A673 (cell line): ENCODE results near the gene KANK4. TPM values are rescaled to one million over a fixed set of nuclear protein-coding genes. Genes with fewer than 3 reads are reported as not detected.

ENCODE experiments used
- BruUV-seq: library from RNA; stranded (reverse); fragments of 400-500 nt; replicated peaks from 2 replicates; lab custom pipeline; 2021; lab: Mats Ljungman, UMichigan
- CTCF ChIA-PET: fragments of 300-600 bp; sonication (Branson Sonifier 250); formaldehyde crosslinking; loops from one replicate; lab custom pipeline; 2022; ENCODE audit warnings: antibody characterized with exemption; lab: Charles Lee
- POLR2A ChIA-PET: fragments of 300-600 bp; sonication (Branson Sonifier 250); formaldehyde crosslinking; loops from one replicate; lab custom pipeline; 2022; ENCODE audit warnings: antibody characterized with exemption; ENCODE audit not compliant: low non-redundant PET; lab: Charles Lee
- DNase-seq: peaks from one replicate; pipeline ENCODE4 v3.0.0-alpha.2; 2015; ENCODE audit warnings: low spot score
- H3K27ac ChIP-seq: fragments of 200-600 bp; sonication (generic); 2 replicates; pipeline ENCODE4 v1.5.1; 2016; ENCODE audit warnings: mixed run types, low read depth, mild to moderate bottlenecking, mixed read lengths, antibody characterized with exemption, low read length; ENCODE audit not compliant: poor library complexity, severe bottlenecking
- H3K27me3 ChIP-seq: fragments of 200-600 bp; sonication (generic); replicated peaks from 2 replicates; pipeline ENCODE4 v1.6.1; 2017; ENCODE audit warnings: mixed run types, low read depth, mild to moderate bottlenecking, mixed read lengths, antibody characterized with exemption, low read length; ENCODE audit not compliant: insufficient read depth, poor library complexity
- H3K36me3 ChIP-seq: fragments of 200-600 bp; sonication (generic); 2 replicates; pipeline ENCODE4 v1.6.1; 2016; ENCODE audit warnings: mixed run types, mild to moderate bottlenecking, mixed read lengths, antibody characterized with exemption, low read length; ENCODE audit not compliant: insufficient read depth, poor library complexity, severe bottlenecking
- H3K4me1 ChIP-seq: fragments of 200-600 bp; sonication (generic); 2 replicates; pipeline ENCODE4 v1.6.1; 2017; ENCODE audit warnings: mixed run types, mild to moderate bottlenecking, mixed read lengths, antibody characterized with exemption, low read length; ENCODE audit not compliant: insufficient read depth, poor library complexity, severe bottlenecking
- H3K4me3 ChIP-seq: fragments of 200-600 bp; sonication (generic); 2 replicates; pipeline ENCODE4 v1.5.1; 2016; ENCODE audit warnings: low read depth, mixed run types, mild to moderate bottlenecking, mixed read lengths, low read length; ENCODE audit not compliant: poor library complexity, severe bottlenecking
- H3K9me3 ChIP-seq: fragments of 200-600 bp; sonication (generic); 2 replicates; pipeline ENCODE4 v1.6.1; 2016; ENCODE audit warnings: mixed run types, low read depth, mild to moderate bottlenecking, mixed read lengths, antibody characterized with exemption, low read length; ENCODE audit not compliant: poor library complexity, severe bottlenecking
- CTCF ChIP-seq: fragments of 300-800, 200-600 bp; sonication (generic); conservative IDR thresholded peaks from 2 replicates; pipeline ENCODE4 v1.5.1; 2017; ENCODE audit warnings: low read depth, mild to moderate bottlenecking, antibody characterized with exemption, low read length, moderate library complexity, mixed read lengths
- EZH2 ChIP-seq: fragments of 200-600 bp; sonication (generic); IDR thresholded peaks from 2 replicates; pipeline ENCODE4 v1.6.1; 2017; ENCODE audit warnings: borderline replicate concordance, low read depth, mild to moderate bottlenecking, mixed read lengths, antibody characterized with exemption, low read length; ENCODE audit not compliant: poor library complexity, severe bottlenecking
- intact Hi-C: fragments of 100-400 bp; cut with micrococcal nuclease; formaldehyde crosslinking; loops from one replicate; pipeline ENCODE4 v1.10.0; 2022; ENCODE audit not compliant: unreplicated experiment
- total RNA-seq: library from RNA; stranded (reverse); gene quantifications from 2 replicates; pipeline ENCODE4 v1.2.3, GENCODE V29; 2021

KANK4 gene
- total RNA-seq, 1 experiment from 2014 or later, result 0.24 TPM

GRCh38 chr1:62314454-62315350, 4.5 kb downstream of the KANK4 start:
- Histone ChIP-seq H3K27me3 (peaks cover 41% of the 10 kb centered on the region), H3K36me3 (no peaks in the 10 kb centered on the region), H3K27ac (no peak overlapping the region), H3K4me3 (no peak overlapping the region), H3K4me1 (peaks cover 16% of the 10 kb centered on the region), H3K9me3 (no peaks in the 10 kb centered on the region)
- CTCF ChIA-PET, result interaction anchor here (0.6 kb wide), 1 partner anchor 104 kb away, joined by 3 read pairs; no protein-coding TSS in a partner anchor
- no peak for DNase-seq
- POLR2A ChIA-PET, result no interaction called here
- TF ChIP-seq EZH2 (no peak), CTCF (no peak)
- BruUV-seq, result no TSS peak
- intact Hi-C loops, result no loop called here

- BruUV-seq, result no TSS peak
- peaks cover 17% of the 10 kb centered on the region for H3K4me1 ChIP-seq
- H3K4me3 ChIP-seq, result no peak overlapping the region
- intact Hi-C loops, result no loop called here
- ChIA-PET POLR2A (no interaction called here), CTCF (no interaction called here)
- peaks cover 21% of the 10 kb centered on the region for H3K27me3 ChIP-seq
- no peaks in the 10 kb centered on the region for H3K9me3 ChIP-seq
- DNase-seq, result no peak
- no peaks in the 10 kb centered on the region for H3K36me3 ChIP-seq
- TF ChIP-seq EZH2, result no peak
- no peak for TF ChIP-seq CTCF
- no peak overlapping the region for H3K27ac ChIP-seq
Measured at GRCh38 chr1:62312698-62313097, 6.5 kb downstream of the KANK4 start.

- peak; percentile 76 for DNase-seq
- no TSS peak for BruUV-seq
- CTCF ChIA-PET, result interaction anchor here (1.0 kb wide), 1 partner anchor 13 kb away, joined by 6 read pairs; no protein-coding TSS in a partner anchor
Measured at GRCh38 chr1:62311473-62311943, 7.7 kb downstream of the KANK4 start.

More at GRCh38 chr1:62311473-62311943, 7.7 kb downstream of the KANK4 start:
- Histone ChIP-seq H3K27me3 (peaks cover 10% of the 10 kb centered on the region), H3K27ac (no peak overlapping the region), H3K36me3 (no peaks in the 10 kb centered on the region), H3K4me3 (no peak overlapping the region), H3K9me3 (no peaks in the 10 kb centered on the region), H3K4me1 (peaks cover 26% of the 10 kb centered on the region)
- TF ChIP-seq EZH2 (no peak), CTCF (no peak)
- intact Hi-C loops, result no loop called here
- POLR2A ChIA-PET, result no interaction called here
